ENCODE measurements around the gene TNFSF8.

TNFSF8 gene

GRCh38 chr9:114929201-114929600, 1.2 kb downstream of the TNFSF8 start:
- no peak for TF ChIP-seq CTCF (IDR thresholded peaks at IDR 0.05; ENCODE audit: control extremely low read depth, extremely low read depth, low read depth, missing control alignments)
- CTCF ChIA-PET: interaction anchor here (0.8 to 2.8 kb wide), 8 partner anchors 11 to 268 kb away, joined by 3 to 20 read pairs (median 4); no protein-coding TSS in a partner anchor
- POLR2A ChIA-PET: interaction anchor here (0.7 kb wide), 2 partner anchors 16 to 555 kb away, joined by 4 to 6 read pairs; no protein-coding TSS in a partner anchor
- DNase-seq (ENCODE audit: extremely low spot score): no peak

GRCh38 chr9:114928671-114929070, 1.7 kb downstream of the TNFSF8 start:
- DNase-seq (ENCODE audit: extremely low spot score): no peak
- CTCF ChIA-PET: interaction anchor here (0.7 to 2.8 kb wide), 11 partner anchors 8 to 267 kb away, joined by 3 to 20 read pairs (median 4); no protein-coding TSS in a partner anchor
- no peak for TF ChIP-seq CTCF (IDR thresholded peaks at IDR 0.05; ENCODE audit: control extremely low read depth, extremely low read depth, low read depth, missing control alignments)
- POLR2A ChIA-PET: interaction anchor here (0.7 kb wide), 1 partner anchor 15 kb away, joined by 4 read pairs; no protein-coding TSS in a partner anchor

- no peak for DNase-seq (ENCODE audit: extremely low spot score)
- ChIA-PET CTCF (interaction anchor here (0.7 to 2.8 kb wide), 9 partner anchors 9 to 267 kb away, joined by 3 to 20 read pairs (median 5); no protein-coding TSS in a partner anchor), POLR2A (no interaction called here)
- TF ChIP-seq CTCF (IDR thresholded peaks at IDR 0.05; ENCODE audit: control extremely low read depth, extremely low read depth, low read depth, missing control alignments): no peak
Observed at GRCh38 chr9:114928136-114928535, 2.3 kb downstream of the TNFSF8 start.

GRCh38 chr9:114925672-114926071, 4.7 kb downstream of the TNFSF8 start:
- ChIA-PET POLR2A (no interaction called here), CTCF (interaction anchor here (0.9 to 6.9 kb wide), 4 partner anchors 10 to 16 kb away, joined by 3 to 40 read pairs (median 4); no protein-coding TSS in a partner anchor)
- DNase-seq (ENCODE audit: extremely low spot score): no peak
- no peak for TF ChIP-seq CTCF (IDR thresholded peaks at IDR 0.05; ENCODE audit: control extremely low read depth, extremely low read depth, low read depth, missing control alignments)

- ChIA-PET CTCF (interaction anchor here (0.9 to 6.9 kb wide), 6 partner anchors 10 to 519 kb away, joined by 3 to 40 read pairs (median 4); no protein-coding TSS in a partner anchor), POLR2A (no interaction called here)
- TF ChIP-seq CTCF (IDR thresholded peaks at IDR 0.05; ENCODE audit: control extremely low read depth, extremely low read depth, low read depth, missing control alignments): no peak
- no peak for DNase-seq (ENCODE audit: extremely low spot score)
Observed at GRCh38 chr9:114925039-114925438, 5.4 kb downstream of the TNFSF8 start.

- ChIA-PET CTCF (interaction anchor here (0.7 to 6.9 kb wide), 7 partner anchors 10 to 518 kb away, joined by 3 to 40 read pairs (median 4); no protein-coding TSS in a partner anchor), POLR2A (no interaction called here)
- no peak for DNase-seq (ENCODE audit: extremely low spot score)
- no peak for TF ChIP-seq CTCF (IDR thresholded peaks at IDR 0.05; ENCODE audit: control extremely low read depth, extremely low read depth, low read depth, missing control alignments)
Observed at GRCh38 chr9:114924327-114924726, 6.1 kb downstream of the TNFSF8 start.

Measured in GM10248 (cell line).